ENCODE measurements around the gene HMG20B.
"Not testable (repeated sequence)": the region's sequence is repeated elsewhere in the genome, so short reads cannot be mapped to it uniquely, and the experiment has no call there.

The HMG20B gene

GRCh38 chr19:3556978-3557460 lies 15.7 kb upstream of the HMG20B start:
- DNase-seq: no peak

- peak; percentile 53 for DNase-seq
Measured at GRCh38 chr19:3557461-3558248, 15.1 kb upstream of the HMG20B start, which contains the start of gene MFSD12. Gene MFSD12, minus strand, starts transcription at chr19:3557586. Its CDS starts 183 bp downstream, at chr19:3557403.

- no peak for DNase-seq
Measured at GRCh38 chr19:3563709-3564524, 8.8 kb upstream of the HMG20B start.

GRCh38 chr19:3565139-3565538 lies 7.6 kb upstream of the HMG20B start:
- DNase-seq: no peak

GRCh38 chr19:3570042-3570441 lies 2.7 kb upstream of the HMG20B start:
- not testable (repeated sequence) for DNase-seq

- no peak for DNase-seq
Measured at GRCh38 chr19:3570606-3571011, 2.1 kb upstream of the HMG20B start.

GRCh38 chr19:3572132-3572854 lies 451 bp upstream of the HMG20B start:
- peak; percentile 98 for DNase-seq

- DNase-seq: no peak
Measured at GRCh38 chr19:3573162-3573857, 566 bp downstream of the HMG20B start.

- peak; percentile 62 for DNase-seq
Measured at GRCh38 chr19:3573858-3574637, 1.3 kb downstream of the HMG20B start.

GRCh38 chr19:3575260-3575741 lies 2.6 kb downstream of the HMG20B start:
- no peak for DNase-seq

- no peak for DNase-seq
Measured at GRCh38 chr19:3575949-3576673, 3.4 kb downstream of the HMG20B start.

GRCh38 chr19:3576696-3577443 lies 4.1 kb downstream of the HMG20B start:
- no peak for DNase-seq

- DNase-seq: no peak
Measured at GRCh38 chr19:3577723-3578344, 5.1 kb downstream of the HMG20B start.

GRCh38 chr19:3578390-3578789 lies 5.6 kb downstream of the HMG20B start:
- no peak for DNase-seq

GRCh38 chr19:3580156-3580934 lies 7.6 kb downstream of the HMG20B start:
- DNase-seq: no peak

GRCh38 chr19:3581792-3582191 lies 9.0 kb downstream of the HMG20B start:
- DNase-seq: not testable (repeated sequence)

GRCh38 chr19:3584036-3584802 lies 11.5 kb downstream of the HMG20B start:
- DNase-seq: not testable (repeated sequence)
